ENCODE measurements around the gene MTHFD2L.

- TF ChIP-seq POLR2A (IDR thresholded peaks at IDR 0.05; ENCODE audit: low read depth, low read length): no peak
- no peak for TF ChIP-seq PAX5 (IDR thresholded peaks at IDR 0.05; ENCODE audit: insufficient read depth, low read length, severe bottlenecking)
- no peak for TF ChIP-seq TAF1 (IDR thresholded peaks at IDR 0.05; ENCODE audit: low read depth, low read length)
- no peak for TF ChIP-seq POLR2AphosphoS5 (IDR thresholded peaks at IDR 0.05; ENCODE audit: low read depth, low read length)
These were observed 45.9 kb upstream of the MTHFD2L start for GRCh38 chr4:74111990-74112389.

Data from GM12891 (cell line).